OCI-M2 (cell line): ENCODE results near the gene HOXB6.

Experiments
- DNase-seq: peaks from one replicate; lab custom pipeline; 2025; ENCODE audit not compliant: unreplicated experiment; lab: John Stamatoyannopoulos, UW

The HOXB6 gene

DNA sequence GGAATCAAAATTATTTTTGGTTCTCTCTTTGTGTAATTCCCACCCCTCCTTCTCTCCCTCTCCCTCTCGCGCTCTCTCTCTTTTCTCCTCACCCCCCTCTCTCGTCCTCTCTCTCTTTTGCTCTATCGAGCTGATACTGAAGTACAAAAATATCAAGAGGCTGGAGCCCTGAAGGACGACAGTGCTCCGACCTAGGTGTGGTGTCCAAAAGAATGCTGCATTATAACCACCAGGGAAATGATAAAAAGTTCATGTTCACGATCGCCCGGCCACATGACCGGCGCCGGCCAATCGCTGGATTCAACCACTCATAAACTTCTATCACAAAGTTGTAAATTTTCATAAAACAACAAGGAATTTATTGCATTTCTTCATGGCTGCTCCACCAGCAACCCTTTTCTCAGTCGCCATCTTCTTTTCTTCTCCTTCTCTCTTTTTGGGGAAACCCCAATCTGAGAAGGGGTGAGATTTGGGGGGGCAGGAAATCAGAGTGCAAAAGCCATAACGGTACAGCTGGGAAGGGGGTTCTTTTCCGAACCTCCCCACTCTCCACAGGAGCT, at the start of gene HOXB6:
Gene HOXB6 (minus strand): TSS at position 217 of the 560 bp plus-strand sequence. CDS start 6,836 bp downstream, outside the sequence.
- DNase-seq: no peak

DNA sequence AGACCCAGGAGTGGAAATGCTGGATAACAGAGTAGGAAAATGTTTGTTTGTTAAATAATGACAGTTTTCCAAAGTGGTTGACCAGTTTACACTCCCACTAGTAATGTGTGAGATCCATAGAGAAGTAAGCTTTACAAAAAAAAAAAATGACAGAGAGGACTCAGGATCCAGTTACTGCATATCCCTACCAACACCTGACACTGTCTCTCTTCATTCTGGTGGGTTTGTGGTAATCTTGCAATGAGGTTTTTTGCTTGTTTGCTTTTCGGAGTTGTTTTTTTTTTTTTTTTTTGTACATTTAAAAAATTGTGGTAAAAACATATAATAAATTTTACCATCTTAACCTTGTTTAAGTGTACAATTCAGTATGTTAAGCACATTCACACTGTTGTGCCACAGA, 45.0 kb upstream of the HOXB6 start:
- no peak for DNase-seq

DNA sequence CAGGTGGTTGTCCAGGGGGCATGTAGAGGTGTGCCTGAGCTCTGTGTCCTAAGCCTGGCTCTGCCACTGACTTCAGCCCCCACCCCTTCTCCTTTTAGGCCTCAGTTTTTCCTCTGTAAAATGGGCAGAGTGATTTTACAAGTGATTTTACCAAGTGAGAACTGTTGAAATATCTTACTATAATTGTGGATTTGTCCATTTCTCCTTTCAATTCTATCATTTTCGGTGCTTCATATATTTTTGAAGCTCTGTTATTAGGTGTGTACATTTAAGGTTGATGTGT, 43.1 kb upstream of the HOXB6 start:
- no peak for DNase-seq

DNA sequence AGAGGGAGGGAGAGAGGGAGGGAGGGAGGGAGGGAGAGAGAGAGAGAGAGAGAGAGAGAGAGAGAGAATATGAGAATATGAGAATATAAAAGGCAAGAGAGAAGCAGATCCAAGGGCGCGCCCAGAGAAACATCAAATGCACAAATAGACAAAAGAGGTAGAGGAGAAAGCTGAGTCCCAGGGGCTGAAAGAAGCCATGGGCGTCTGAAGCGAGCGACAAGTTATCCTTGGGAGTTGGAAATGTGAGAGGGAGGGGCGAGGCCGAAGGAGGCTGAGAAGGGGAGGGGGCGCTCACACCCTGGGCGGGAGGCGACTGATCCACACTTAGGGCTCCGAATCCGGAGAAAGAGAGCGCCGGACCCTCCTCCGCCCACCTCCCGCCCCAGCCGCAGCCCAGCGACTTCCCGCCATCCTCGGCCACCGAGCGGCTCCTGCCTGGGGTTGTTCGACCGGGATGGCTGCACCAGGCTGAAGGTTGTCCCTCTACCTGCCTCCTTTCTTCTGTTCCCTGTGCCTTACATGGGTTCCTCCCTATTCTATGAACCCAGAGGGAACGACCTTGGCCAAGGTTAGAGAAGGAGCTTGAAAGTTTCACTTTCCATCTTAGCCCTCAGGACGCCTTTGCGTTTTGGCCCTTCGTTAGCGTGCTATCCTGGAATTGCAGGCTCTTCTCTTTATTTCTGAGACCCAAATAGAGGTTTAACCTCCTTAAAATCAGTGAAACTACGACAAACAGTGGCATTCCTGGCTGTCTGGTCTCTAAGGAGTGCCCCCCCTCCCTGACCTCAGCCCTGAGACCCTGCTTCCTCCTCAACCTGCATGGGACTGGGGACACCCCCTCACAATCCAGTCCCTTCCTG, 42.5 kb upstream of the HOXB6 start:
- DNase-seq: no peak

DNA sequence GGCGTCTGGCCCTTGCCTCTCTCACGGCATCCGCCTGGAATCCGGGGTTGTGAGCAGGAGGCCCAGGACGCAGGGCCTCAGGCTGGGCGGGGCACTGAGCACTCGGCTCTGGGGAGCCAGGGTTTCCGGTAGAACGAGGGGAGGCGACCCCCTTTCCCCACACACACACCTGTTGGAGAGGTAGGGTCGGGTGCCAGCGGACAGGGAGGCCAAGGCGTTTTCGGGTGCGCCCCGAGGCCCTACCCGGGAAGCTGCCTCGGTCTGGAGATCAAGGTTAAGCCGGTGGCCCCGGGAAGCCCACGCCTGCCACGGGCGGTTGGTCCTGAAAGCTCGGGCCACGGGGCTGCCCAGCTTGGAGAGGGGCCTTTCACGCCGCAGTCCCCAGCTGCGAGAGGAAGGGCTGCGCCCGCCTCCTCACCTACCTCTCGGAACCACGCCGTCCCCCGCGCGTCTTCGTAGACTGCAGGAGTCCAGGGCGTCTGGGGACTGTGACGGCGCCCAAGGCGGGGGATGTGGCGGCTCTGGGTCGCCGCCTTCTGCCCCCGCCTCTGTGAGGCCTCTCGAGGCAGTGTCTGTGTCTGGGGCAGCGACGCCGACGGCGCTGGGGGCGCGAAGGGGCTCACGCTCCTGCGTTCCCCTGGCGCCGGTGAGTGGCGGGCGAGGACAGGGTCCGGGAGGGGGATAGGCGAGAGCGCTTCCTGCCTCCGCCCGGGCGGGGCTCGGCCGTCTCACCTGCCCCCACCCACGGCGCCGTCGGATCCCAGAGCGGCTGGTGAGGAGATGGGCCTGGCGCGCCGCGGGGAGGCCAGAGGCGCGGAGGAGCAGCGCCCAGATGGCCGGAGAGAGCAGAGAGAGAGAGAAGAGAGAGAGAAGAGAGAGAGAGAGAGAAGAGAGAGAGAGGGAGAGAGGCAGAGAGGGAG, 41.7 kb upstream of the HOXB6 start:
- DNase-seq: no peak

DNA sequence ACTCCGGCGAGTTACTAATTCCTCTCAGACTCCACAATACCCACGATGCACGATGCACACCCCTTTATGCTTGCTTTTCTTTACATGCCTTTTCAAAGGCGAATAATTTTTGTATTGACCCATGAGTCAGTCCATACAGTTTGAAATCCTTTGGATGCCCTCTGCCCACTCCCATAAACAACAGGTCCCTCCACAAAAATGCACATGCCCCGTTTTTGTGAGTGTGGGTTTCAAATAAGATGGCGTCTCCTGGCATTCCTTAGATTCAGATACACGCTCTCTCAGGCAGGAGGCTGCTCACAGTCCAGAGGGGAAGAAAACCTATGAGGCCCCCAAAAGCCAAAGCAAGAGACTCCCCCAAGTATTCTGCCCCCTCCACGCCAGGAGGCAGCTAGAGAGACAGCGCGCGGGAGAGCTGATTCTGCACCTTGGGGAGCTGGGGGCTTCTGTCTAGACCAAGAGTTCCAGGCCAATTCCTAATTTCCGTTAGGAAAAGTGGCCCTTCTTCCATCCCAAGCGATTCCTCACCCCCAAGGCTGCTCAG, 40.9 kb upstream of the HOXB6 start:
- no peak for DNase-seq

DNA sequence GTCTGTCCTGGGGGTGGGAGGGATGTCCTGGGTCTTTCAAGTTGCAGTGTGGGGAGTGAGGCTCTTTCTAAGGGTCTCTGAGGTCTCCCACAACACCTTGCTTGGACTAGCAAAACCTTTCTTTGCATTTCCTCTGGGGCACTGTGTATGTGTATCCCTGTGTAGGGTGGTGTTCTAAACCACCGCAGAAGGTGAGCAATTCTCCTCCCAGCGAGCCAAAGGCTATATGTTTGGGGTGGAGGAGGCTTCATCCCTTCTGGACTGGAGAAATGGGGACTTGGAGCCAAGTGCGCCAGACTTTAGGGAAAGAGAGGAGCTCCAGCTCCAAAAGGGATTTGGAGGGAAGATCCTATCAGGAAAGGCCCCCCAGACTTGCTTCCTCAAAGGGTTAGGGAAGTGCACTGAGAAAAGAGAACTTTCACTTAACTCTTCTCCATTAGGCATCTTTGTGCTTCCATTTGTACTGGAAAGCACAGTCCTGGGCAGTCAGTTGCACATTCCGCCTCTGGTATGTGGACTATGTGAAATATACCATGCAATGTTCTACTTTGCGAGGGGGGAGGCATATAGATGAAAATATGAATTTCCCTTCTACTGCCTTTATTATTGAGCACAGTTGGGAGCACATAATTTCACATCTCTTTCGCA, 40.2 kb upstream of the HOXB6 start:
- DNase-seq: no peak

DNA sequence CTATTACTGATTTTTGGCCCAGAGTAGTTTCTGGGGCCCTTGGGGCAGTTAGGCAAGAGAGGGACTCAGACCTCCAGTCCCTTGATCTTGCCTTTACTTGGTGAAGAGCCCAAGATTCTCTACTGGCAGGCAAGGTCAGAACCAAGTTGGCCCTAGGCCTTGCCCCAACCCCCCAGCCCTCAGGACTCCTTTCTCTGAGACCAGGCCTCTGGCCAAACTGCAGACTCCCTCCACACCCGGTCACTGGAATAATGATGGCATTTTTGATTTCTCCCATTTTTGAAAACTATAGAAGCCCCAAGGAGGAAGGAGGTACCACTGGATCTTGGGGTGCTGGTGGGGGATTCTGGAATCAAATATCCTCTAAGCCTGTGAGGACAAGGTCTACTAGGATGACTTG, 39.4 kb upstream of the HOXB6 start:
- DNase-seq: no peak

DNA sequence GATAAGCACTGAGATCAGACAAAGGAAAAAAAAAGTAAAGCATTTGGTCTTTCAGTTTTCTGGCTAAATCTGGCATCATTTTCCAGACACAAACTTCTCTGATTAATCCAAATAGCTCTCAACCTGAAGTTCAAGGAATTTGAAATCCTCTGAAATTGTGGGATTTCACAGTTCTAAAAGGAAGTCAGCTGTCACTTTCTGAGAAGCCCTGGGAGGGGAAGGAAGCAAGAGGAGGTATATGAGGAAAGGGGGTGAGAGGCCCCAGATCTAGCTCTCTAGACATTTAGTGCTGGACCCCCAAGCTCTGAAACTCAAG, 38.9 kb upstream of the HOXB6 start:
- no peak for DNase-seq

DNA sequence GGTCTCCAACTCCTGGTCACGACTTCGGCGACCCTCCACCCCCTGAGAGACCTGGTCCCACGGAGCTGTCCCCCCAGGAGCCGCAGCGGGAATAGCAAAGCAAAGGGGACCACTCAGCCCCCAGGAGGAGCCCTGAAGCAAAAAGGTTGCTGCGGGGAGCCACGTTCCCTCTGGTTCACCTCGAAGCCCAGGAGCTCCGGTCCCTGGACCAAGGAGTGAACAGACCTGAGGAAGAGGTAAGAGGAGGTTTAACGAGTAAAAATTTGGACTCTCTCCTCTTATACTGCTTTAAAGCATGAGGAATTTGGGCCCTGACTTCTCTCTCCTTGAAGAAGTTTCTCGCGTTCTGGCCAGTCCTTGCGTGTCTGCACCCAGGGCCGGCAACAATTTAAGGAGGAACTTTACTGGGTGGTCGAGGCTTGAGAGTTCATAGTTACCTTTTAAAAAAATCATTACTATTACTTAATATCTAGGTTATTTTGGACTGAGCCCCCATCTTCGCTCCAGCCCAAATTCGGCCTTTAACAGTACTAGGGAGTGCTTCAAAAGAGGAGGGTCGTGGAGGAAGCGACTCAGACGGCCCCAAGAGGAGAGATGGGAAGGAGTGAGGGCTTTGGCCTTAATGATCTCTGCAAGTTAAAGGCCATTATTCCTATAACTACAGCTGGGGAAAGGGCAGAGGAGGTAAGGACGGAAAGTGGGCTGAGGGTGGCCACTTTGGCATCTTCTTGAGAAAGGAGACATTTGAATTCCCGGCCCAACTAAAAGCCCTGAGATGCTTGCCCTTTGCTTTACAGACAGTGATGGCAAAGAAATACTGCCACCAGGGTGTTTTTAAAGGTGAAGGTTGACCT, 38.3 kb upstream of the HOXB6 start:
- DNase-seq: no peak

DNA sequence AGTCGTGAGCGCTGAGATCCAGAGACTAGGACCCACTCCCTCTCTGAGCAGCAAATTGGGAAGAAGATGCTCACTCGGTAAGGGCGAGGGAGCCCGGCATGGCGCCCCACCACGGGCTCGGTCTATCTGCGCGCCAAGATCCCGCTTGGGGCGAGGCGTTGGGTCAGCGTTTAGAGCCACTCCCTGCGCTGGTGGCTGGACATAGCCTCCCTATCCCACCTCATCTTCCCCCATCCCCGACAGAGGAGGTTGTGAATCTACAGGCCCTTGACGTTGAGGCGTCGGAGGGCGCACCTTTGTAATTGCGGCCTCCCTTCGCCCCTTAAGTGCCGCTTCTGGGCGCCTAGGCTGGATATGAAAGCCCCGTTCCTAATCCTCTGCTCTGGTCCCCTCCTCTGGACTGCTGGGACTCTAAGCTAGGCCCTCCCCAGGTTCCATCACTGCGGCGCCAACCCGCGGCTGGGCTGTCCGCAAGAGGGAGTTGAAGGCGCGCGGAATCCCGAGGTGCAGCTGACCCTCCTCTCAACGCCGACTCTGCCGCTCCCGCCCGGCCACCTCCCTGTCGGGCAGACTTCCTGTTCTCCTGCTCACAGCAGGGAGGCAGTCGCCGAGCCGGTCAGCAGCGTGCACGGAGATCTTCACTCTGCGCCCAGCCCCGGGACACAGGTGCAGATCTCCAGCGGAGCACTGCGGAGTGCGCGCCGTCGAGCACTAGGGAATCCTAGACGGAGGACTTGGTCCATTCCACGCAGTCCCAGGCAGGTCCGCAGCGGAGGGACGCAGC, 37.5 kb upstream of the HOXB6 start:
- DNase-seq: no peak

DNA sequence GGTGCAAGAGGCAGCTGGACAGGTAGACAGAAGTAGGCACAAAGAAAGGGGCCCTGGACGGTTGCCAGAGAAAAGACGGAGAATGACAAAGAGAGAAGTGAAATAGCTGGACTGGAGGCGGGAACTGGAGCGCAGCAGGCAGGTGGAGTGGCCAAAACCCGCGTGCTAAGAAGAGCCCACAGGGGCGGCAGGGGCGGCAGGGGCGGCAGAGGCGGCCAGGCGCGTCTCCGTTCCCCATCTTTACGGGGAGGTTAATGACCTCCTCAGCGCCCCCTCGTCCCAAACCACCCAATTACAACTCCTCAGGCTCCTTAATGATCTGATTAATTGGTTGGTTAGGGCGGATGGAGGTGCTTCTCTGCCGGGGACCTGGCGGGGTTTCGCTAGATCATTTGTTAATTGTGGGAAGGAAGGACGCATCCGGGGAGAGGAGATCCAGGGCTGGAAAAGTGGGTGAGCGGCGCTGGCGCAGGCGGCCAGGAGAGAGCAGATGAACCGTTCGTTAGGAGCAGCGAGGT, 36.8 kb upstream of the HOXB6 start:
- no peak for DNase-seq

DNA sequence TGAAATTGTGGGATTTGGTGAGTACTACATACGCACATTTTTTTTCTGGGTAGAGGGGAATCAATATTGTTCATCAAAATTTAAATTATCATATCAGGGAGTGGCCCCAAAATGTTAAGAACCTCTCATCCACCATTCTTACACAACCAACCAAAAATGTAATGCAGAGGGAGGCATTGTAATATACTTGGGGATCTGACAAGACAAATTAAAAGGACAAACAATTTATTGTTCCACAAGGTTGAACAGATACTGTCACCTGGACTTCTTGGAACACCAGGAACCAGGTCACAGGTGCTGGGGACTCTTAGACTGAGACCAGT, 36.0 kb upstream of the HOXB6 start:
- no peak for DNase-seq

DNA sequence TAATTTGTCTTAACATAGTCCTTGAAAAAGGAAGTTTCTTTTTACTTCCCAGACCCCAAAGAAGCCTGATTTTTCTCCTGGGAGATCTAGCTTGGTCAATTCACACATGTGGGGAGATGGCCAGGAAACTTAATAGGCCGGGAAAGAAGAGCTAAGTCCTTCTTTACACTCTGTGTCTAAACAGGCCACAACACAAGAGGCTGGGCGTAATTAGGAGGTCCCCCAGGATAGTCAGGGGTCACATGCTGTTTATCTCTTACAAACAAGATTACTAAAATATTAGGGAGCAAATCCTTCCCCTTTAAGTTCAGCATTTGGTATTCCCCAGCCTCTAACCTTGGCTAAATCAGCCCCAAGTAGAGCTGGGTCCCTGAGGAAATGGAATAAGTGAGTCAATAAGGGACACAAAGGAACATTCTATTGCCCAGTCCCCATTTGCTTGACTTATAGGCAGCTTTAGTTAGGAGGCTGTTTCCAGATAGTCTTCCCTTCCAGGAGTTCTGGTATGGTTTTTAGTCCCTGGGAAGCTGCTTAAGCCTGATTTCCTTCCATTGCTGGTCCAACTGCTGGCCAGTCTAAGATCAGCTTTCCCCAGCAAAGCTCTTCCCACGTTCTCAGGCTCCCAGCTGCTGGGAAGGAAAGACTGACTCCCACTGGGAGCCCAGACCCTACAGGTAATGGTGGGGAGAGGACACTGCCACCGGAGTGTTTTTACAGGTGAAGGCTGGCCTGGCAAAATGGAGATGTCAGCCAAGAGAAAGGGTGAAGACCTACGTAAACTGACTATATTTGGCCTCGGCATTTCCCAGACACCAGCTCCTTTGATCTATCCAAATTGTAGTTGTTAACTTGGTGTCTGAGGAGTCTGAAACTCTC, 35.4 kb upstream of the HOXB6 start:
- DNase-seq: no peak

DNA sequence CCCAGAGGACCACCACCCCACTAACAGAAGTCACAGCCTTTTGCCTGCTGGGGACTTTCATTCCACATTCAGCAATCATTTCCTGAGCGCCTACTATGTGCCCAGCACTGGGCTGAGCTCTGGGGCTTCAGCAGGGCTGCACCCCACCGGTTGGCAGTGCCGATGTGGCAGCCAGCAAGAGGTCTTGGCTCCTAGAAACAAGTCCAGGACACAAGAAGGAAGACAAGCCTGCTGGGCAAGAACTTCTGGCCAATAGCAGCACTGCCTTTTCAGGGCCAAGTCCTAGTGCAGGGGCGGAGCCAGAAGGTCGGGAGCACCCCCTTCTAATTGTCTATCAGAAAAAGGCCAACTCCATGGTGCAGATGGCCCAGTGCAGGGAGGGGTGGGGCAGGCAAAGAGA, 34.4 kb upstream of the HOXB6 start:
- no peak for DNase-seq

DNA sequence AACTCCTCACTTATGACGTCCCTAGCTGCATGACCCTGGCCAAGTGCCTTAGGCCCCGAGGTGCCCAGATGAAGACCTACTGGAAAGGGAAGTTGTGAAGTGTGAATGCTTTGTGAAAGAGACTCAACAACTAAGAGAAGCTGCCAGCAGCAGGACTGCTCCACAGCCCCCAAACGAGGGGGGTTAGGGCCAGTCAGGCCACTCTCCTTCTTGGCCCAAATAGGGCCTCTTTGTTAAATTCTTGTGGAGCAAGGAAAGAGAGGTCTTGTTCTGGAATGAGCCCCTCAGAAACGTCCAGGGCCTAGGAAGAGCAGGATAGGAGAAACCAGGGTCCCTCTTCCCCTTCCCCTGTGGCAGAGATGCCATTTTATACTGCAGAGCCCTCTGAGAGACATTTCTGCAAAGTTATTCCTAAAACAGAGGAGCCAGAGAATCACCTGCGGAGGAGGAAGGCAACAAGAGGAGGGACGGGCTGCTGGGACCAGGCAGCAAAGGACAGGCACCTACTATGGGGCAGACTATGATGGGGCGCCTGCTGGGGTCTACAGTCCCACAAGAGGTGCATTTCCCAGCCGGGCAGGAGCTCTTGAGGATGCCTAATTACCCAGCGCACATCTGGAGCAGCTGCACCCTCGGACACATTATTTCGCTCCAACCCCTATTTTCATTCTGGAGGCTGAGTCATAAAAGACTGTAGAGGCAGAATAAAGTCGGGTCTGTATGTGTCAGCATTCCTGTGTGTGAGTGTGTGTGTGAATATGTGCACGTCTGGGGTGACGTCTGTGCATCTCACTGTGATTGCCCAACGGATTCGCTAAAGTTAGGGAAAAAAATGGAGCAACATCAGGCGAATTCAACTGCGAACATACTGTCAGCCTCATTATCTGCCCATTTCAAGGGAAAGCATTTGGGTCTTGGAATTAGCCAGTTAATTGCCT, 32.8 kb upstream of the HOXB6 start:
- no peak for DNase-seq

DNA sequence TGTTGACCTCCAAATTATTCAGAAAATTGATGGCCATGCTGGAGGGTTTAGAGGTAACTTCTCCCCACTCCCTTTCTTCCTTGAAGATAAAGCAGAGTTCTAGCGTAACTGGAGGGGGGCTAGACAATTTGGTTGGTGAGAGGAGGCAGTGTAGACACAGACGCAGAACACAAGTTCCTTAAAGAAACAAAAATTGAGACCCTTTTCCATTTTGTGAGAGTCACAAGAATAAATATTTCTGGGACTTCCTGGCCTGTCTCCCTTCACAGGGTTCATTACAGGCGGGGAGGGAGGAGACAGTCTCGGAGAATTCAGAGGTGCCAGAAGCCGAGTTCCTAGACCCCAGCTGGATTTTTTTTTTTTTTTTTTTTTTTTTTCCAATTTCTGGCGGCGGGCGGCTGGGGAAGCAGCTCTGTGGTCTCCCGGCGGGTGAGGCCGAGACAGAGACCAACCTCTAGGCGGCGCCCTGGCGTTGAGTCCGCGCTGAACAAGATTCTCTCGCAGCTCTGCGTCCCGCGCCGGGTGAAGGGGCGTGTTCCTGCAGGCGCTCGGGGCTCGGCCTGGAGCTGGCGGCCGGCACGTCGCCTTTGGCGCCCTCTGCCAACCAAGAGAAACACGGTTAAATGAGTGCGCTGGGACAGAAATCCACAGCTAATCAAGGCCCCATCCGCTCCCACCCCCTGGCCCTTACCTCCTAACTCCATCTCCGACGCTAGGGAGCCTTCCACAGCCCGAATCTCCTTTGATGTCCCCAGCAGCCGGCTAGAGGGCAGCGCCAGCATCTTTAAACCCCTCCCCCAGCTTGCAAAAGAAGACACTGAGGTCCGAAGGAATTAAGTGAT, 31.6 kb upstream of the HOXB6 start:
- DNase-seq: no peak
